Activated CD8-positive, alpha-beta memory T cell treated with anti-CD3 and anti-CD28 coated beads, Interleukin-2, amount 10 ng/mL, durations not matched to agents 7 days and 5 days (primary cell): ENCODE data around the gene AHR. TPM values are rescaled to one million over a fixed set of nuclear protein-coding genes. Genes with fewer than 3 reads are reported as not detected.

ENCODE experiments used
- ATAC-seq: fragments of 150-1000 bp; cut with Tn5 transposase; one replicate; pipeline ENCODE4 v1.10.0; 2021; ENCODE audit warnings: moderate library complexity
- CTCF ChIA-PET: fragments of 350-600 bp; sonication (Branson Sonifier 250); formaldehyde crosslinking; loops from one replicate; lab custom pipeline; 2021; ENCODE audit warnings: antibody characterized with exemption; lab: Charles Lee
- DNase-seq: peaks from one replicate; pipeline ENCODE4 v3.0.0-alpha.2; 2020
- H3K27ac Mint-ChIP-seq: one replicate; pipeline ENCODE4 v1.8.0; 2021; ENCODE audit warnings: mild to moderate bottlenecking, mixed read lengths
- H3K27me3 Mint-ChIP-seq: one replicate; pipeline ENCODE4 v1.8.0; 2021; ENCODE audit warnings: mixed read lengths
- H3K36me3 Mint-ChIP-seq: one replicate; pipeline ENCODE4 v1.8.0; 2021; ENCODE audit warnings: mild to moderate bottlenecking, mixed read lengths
- H3K4me1 Mint-ChIP-seq: one replicate; pipeline ENCODE4 v1.8.0; 2021; ENCODE audit warnings: mixed read lengths
- H3K4me3 Mint-ChIP-seq: one replicate; pipeline ENCODE4 v1.8.0; 2021; ENCODE audit warnings: mild to moderate bottlenecking, moderate library complexity, mixed read lengths
- H3K9me3 Mint-ChIP-seq: one replicate; pipeline ENCODE4 v1.8.0; 2022; ENCODE audit warnings: low read depth, mixed read lengths
- total RNA-seq, 2 experiments: library from RNA; stranded (reverse); gene quantifications; one replicate each; pipeline ENCODE4 v1.2.3, GENCODE V29; 2021

AHR gene
- total RNA-seq, 2 experiments from 2014 or later = 23.8 to 46.3 TPM

DNA sequence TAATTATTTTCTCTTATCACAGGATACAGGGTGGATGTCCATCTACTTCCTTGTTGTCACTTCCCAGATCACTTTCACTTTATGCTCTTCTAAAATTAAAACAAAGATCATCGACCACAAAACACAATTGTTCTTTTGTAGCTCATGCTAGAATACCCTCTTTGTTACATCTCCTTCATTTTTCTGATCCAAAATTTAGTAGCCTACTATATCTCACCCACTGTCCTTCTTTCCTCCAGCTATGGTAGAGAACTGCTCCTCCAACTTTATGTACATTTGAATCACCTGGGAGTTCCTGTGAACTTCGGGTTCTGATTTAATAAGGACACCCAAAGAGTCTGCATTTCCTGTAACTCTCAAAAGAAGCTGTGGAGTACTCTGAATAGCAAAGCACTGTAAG lies 1.2 kb upstream of the AHR start:
- ATAC-seq (no peak), DNase-seq (no peak)
- Mint-ChIP-seq H3K36me3 (peaks cover 12% of the 10 kb centered on the region), H3K27me3 (no peaks in the 10 kb centered on the region), H3K4me1 (peaks cover 21% of the 10 kb centered on the region), H3K27ac (peak overlapping the region; percentile 84), H3K4me3 (peak overlapping the region; percentile 91), H3K9me3 (no peaks in the 10 kb centered on the region)
- CTCF ChIA-PET = interaction anchor here (1.0 to 1.4 kb wide), 3 partner anchors 18 to 37 kb away, joined by 3 read pairs; no protein-coding TSS in a partner anchor

DNA sequence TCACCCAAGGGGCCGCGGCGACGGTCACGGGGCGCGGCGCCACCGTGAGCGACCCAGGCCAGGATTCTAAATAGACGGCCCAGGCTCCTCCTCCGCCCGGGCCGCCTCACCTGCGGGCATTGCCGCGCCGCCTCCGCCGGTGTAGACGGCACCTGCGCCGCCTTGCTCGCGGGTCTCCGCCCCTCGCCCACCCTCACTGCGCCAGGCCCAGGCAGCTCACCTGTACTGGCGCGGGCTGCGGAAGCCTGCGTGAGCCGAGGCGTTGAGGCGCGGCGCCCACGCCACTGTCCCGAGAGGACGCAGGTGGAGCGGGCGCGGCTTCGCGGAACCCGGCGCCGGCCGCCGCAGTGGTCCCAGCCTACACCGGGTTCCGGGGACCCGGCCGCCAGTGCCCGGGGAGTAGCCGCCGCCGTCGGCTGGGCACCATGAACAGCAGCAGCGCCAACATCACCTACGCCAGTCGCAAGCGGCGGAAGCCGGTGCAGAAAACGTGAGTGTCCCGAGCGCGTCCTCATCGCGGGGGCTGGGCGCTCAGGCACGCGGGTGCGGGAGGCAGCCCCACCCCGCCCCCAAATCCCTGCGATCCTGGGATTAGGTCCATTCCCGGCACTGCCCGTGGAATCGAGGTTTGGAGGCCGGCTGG lies 509 bp downstream of the AHR start:
- Mint-ChIP-seq H3K4me3 (peak overlapping the region; percentile 91), H3K27me3 (no peaks in the 10 kb centered on the region), H3K4me1 (peaks cover 30% of the 10 kb centered on the region), H3K27ac (peak overlapping the region; percentile 93), H3K36me3 (peaks cover 12% of the 10 kb centered on the region), H3K9me3 (no peaks in the 10 kb centered on the region)
- DNase-seq (peak; percentile 74), ATAC-seq (peak; percentile 62)
- CTCF ChIA-PET = interaction anchor here (0.9 to 1.4 kb wide), 6 partner anchors 11 to 316 kb away, joined by 3 to 5 read pairs (median 3); no protein-coding TSS in a partner anchor

DNA sequence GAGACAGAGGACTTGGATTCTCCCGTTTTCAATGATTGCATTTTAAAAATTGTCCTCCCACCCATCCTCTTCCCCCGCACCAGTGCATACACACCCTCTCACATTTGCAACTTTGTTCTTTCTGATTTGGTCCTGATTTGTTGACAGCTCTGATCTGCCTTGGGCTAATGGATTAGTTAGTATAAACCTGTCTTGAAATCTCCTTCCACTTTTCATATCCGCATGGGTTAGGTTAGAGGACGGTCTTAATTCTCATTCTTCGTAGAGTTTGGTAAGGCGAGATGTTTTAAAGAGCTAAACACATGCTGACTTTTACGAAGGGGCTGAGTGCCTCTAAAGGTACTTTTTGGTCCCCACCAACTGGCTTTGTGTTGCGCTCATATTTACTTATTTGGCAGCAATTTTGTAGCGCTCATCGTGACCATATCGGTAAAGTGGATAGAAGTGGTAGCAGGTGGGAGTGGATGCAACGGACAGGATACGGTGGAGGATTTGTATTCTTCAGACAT lies 1.1 kb downstream of the AHR start:
- ATAC-seq (peak; percentile 20), DNase-seq (peak; percentile 61)
- Mint-ChIP-seq H3K4me3 (peak overlapping the region; percentile 91), H3K4me1 (peaks cover 35% of the 10 kb centered on the region), H3K27ac (peak overlapping the region; percentile 93), H3K9me3 (no peaks in the 10 kb centered on the region), H3K36me3 (peaks cover 12% of the 10 kb centered on the region), H3K27me3 (no peaks in the 10 kb centered on the region)
- CTCF ChIA-PET = interaction anchor here (0.7 to 1.1 kb wide), 3 partner anchors 159 to 192 kb away, joined by 3 read pairs; no protein-coding TSS in a partner anchor

DNA sequence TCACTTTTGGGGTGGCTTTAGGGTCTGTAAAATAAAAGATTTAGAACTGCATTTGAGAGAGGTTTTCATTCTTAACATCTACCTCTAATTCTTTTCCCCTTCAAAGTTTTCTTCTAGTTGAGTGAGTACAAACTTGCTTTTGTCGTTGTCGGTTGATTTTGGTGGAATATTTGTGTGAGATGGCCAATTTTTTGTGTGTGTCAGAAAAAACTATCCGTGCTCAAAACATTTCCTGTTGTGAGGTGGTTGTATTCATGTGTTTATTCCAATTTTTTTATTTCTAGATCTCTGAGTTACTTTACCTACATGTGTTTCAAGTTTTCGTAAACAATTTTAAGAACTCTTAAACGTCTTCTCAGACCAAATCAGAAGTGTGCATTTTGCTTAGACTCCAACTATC lies 1.6 kb downstream of the AHR start:
- Mint-ChIP-seq H3K27me3 (no peaks in the 10 kb centered on the region), H3K9me3 (no peaks in the 10 kb centered on the region)
- no peak for DNase-seq

DNA sequence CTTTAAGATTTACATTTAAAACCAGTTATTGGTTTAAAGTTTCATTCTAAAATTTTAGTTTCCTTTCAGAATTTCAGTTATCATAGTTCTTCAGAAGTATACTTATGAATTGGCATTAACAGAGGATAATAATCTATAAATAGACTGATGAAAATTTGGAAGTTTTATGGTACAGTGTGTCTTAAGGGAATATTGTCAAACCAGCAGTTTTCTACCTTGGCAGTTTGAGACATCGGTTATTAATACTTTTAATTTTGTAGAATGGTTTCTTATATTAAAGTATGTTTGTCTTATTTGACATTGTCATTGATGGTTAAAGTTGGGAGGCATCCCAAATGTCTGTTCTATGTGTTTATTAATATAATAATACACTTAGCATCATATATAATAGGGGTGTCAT lies 2.0 kb downstream of the AHR start:
- Mint-ChIP-seq H3K27me3 (no peaks in the 10 kb centered on the region), H3K9me3 (no peaks in the 10 kb centered on the region), H3K27ac (peak overlapping the region; percentile 93), H3K36me3 (peaks cover 16% of the 10 kb centered on the region), H3K4me3 (peak overlapping the region; percentile 91), H3K4me1 (peaks cover 44% of the 10 kb centered on the region)
- DNase-seq (no peak), ATAC-seq (no peak)
- CTCF ChIA-PET = interaction anchor here (0.7 to 2.6 kb wide), 3 partner anchors 102 to 317 kb away, joined by 3 to 16 read pairs (median 3); no protein-coding TSS in a partner anchor

More for the DNA sequence above, 1.6 kb downstream of the AHR start:
- Mint-ChIP-seq H3K27ac (peak overlapping the region; percentile 93), H3K4me3 (peak overlapping the region; percentile 91), H3K4me1 (peaks cover 40% of the 10 kb centered on the region), H3K36me3 (peaks cover 14% of the 10 kb centered on the region)
- no peak for ATAC-seq
- CTCF ChIA-PET = interaction anchor here (0.7 to 0.9 kb wide), 2 partner anchors 160 to 161 kb away, joined by 3 read pairs; no protein-coding TSS in a partner anchor

DNA sequence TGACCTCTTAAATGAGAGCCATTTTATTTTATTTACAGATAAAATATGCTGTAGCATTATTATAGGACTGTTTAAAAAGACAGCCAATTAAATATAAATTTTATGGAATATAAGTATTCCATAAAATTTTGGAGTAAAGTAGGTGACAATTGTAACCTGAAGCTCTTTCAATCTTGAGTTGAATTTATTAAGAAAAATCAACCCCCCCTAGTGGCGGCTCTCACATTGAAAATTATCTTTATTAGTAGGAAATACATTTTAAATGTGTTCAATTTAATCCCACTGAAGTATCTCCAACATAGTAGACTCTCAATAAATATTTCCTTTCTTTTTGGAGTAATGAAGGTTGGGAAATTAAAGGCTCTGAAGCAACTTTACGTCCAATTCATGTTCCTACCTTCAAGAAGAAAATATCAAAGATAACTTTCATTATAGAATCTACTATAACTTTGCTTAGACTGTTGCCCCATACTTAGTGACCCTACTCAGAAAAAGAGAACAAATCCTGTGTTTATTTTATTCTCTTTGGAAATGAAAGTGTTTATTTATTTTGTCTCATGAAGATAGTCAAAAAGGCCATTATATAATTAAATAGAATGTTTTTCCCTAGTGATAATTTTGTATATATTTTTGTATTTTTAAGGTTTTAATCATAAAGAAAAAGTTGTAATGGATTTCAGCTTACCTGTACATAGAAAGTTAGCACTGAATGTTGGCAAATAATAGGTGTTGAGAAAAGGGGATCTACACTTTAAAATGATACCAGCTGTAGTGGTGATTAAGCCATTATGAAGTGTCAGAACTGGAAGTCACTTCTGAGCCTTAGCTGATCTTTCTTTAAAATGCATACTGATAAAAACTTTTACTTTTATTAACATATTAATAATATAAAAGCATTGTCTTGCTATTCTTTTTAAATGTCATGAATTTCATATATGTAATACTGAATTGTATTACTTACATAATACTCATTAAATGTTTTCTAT lies 3.3 kb downstream of the AHR start:
- H3K36me3 Mint-ChIP-seq = peaks cover 12% of the 10 kb centered on the region
- H3K4me1 Mint-ChIP-seq = peaks cover 50% of the 10 kb centered on the region
- ATAC-seq (no peak), DNase-seq (peak; percentile 48)
- CTCF ChIA-PET = interaction anchor here (0.6 to 2.6 kb wide), 14 partner anchors 55 to 379 kb away, joined by 3 to 16 read pairs (median 4); no protein-coding TSS in a partner anchor
- H3K4me3 Mint-ChIP-seq = peak overlapping the region; percentile 91
- H3K9me3 Mint-ChIP-seq = no peaks in the 10 kb centered on the region
- H3K27me3 Mint-ChIP-seq = no peaks in the 10 kb centered on the region
- no peak overlapping the region for H3K27ac Mint-ChIP-seq

DNA sequence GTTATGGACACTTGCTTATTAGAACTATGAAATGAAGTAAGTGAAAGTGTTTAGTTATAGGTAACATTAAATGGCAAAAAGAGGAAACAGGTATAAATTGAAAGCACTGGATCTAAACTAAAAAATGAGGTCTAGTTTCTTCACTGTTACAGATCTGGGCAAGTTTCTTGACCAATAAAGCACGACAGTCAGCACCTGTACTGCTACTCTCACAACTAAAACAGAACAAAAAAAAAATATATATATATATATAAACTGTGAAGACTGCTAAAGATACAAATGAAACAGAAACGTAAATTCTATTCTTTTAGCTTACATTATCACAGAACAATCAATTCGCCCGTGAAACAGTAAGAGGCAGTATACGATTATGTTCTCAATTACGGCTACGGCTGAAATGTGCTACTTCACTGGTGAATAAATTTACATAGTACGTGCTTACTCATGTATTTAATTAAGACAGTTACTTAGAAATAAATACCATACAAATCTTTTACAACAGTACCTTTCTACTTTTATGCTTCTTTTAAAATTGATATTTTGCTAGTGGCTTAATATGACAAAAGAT lies 4.2 kb downstream of the AHR start:
- H3K4me3 Mint-ChIP-seq = peak overlapping the region; percentile 61
- no peaks in the 10 kb centered on the region for H3K9me3 Mint-ChIP-seq
- H3K27me3 Mint-ChIP-seq = no peaks in the 10 kb centered on the region
- no peak for DNase-seq
- peaks cover 10% of the 10 kb centered on the region for H3K36me3 Mint-ChIP-seq
- CTCF ChIA-PET = interaction anchor here (0.9 to 2.6 kb wide), 8 partner anchors 101 to 380 kb away, joined by 3 to 16 read pairs (median 4); no protein-coding TSS in a partner anchor
- H3K4me1 Mint-ChIP-seq = peaks cover 42% of the 10 kb centered on the region
- ATAC-seq = no peak
- peak overlapping the region; percentile 75 for H3K27ac Mint-ChIP-seq

DNA sequence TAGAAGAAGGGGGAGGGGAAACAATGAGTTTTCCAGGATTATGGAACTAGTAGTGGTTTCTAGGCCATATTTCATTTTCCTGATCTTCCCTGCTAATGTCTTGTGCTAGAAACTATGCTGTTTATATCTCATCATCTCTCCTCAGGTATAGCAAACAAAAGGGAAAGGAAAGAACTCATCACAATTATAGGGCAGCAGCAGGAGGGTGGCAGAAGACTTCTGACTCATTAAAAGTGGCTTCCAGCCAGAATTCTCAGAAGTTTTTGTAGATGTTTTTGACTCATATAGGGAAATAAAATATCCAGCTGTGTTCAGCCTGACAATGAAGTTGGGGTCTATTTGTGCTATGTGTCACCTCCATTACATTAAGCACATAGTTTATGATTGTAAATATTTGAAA lies 6.5 kb downstream of the AHR start:
- ATAC-seq (peak; percentile 66), DNase-seq (peak; percentile 46)
- no peaks in the 10 kb centered on the region for H3K27me3 Mint-ChIP-seq
- H3K27ac Mint-ChIP-seq = peak overlapping the region; percentile 63
- H3K9me3 Mint-ChIP-seq = no peaks in the 10 kb centered on the region
- peak overlapping the region; percentile 62 for H3K4me3 Mint-ChIP-seq
- peaks cover 34% of the 10 kb centered on the region for H3K4me1 Mint-ChIP-seq
- CTCF ChIA-PET = interaction anchor here (1.2 to 1.6 kb wide), 5 partner anchors 10 to 322 kb away, joined by 3 to 5 read pairs (median 3); no protein-coding TSS in a partner anchor
- peaks cover 5% of the 10 kb centered on the region for H3K36me3 Mint-ChIP-seq

DNA sequence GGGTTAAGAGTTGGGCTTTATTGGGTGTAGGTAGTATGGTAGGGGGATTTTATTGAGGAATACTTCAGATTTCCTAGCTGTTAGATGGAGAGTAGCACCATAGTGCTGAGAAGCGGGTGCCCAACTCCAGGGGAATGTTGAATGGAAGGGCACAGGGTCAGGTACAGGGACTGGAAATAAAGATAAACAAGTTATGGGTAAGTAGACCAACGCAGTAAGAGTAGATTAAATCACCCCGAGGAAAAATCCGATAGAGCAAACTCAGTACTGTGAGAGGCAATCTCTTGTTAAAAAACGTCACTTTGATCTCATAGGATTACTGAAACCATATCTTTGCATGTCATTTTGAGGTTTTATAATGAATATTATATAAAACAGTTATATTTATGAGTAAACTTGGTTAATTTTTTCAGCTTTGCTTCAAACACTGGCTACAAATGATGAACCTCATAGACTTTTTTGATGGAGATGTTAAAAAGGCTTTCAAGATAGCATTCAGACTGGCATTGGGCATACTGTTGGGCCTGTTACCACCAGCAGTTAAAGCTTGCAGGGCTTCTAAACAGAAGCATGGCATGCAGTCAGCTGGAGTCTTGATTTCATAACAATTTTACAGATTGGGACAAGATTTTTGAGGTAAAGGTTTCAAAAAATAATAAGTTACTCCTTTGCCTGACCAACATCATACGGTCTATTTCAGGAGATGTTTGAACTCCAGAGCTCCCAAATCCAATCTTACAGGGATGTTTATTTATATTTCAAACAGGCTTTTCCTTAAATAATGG lies 7.1 kb downstream of the AHR start:
- no peak for DNase-seq
- H3K4me3 Mint-ChIP-seq = no peak overlapping the region
- peaks cover 5% of the 10 kb centered on the region for H3K36me3 Mint-ChIP-seq
- CTCF ChIA-PET = interaction anchor here (1.2 to 1.6 kb wide), 4 partner anchors 11 to 323 kb away, joined by 3 to 5 read pairs (median 3); no protein-coding TSS in a partner anchor
- H3K27me3 Mint-ChIP-seq = no peaks in the 10 kb centered on the region
- H3K4me1 Mint-ChIP-seq = peaks cover 31% of the 10 kb centered on the region
- no peaks in the 10 kb centered on the region for H3K9me3 Mint-ChIP-seq
- H3K27ac Mint-ChIP-seq = peak overlapping the region; percentile 63
- peak; percentile 2 for ATAC-seq

DNA sequence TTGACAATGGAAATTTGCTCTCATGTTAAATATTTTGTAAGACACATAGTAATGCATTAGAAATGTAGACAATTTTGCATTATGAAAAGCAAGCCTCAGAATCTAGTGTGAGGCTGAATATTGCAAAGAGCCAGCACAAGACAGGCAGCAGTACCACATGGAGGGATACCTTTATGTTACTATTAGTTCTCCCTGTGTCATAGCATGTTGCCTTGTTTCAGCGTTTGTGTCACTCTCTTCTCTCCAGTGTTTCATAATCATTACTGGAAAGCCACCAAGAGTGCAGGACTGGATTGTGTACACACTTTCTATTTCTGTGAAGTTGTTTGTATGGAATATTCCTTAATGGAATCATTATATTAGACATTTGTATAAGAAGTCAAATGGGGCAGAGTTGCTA lies 8.5 kb downstream of the AHR start:
- ATAC-seq (no peak), DNase-seq (no peak)
- H3K36me3 Mint-ChIP-seq = peaks cover 7% of the 10 kb centered on the region
- no peaks in the 10 kb centered on the region for H3K9me3 Mint-ChIP-seq
- H3K27ac Mint-ChIP-seq = no peak overlapping the region
- H3K27me3 Mint-ChIP-seq = no peaks in the 10 kb centered on the region
- CTCF ChIA-PET = interaction anchor here (1.1 kb wide), 1 partner anchor 324 kb away, joined by 4 read pairs; no protein-coding TSS in a partner anchor
- peaks cover 29% of the 10 kb centered on the region for H3K4me1 Mint-ChIP-seq
- H3K4me3 Mint-ChIP-seq = no peak overlapping the region

DNA sequence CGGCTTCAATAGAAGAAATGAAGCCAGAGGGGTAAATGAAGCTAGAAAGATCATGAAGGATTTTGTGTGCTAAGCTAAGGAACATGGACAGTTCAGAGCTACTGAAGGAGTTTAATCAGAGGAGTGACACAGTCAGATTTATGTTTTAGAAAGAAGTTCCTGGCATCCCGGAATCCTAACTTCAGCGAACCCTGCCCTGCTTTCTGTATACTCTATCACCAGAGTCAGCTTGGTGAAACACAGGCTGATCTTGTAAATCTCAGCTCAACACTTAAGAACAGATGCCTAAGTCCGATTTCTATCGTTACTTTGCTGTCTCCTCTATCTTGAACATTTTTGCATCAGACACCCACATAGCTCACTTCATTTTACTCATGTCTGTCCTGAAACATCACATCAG lies 9.1 kb downstream of the AHR start:
- ATAC-seq (no peak), DNase-seq (no peak)
- no peaks in the 10 kb centered on the region for H3K27me3 Mint-ChIP-seq
- no peak overlapping the region for H3K27ac Mint-ChIP-seq
- peaks cover 10% of the 10 kb centered on the region for H3K36me3 Mint-ChIP-seq
- H3K9me3 Mint-ChIP-seq = no peaks in the 10 kb centered on the region
- H3K4me1 Mint-ChIP-seq = peaks cover 27% of the 10 kb centered on the region
- H3K4me3 Mint-ChIP-seq = no peak overlapping the region
- CTCF ChIA-PET = interaction anchor here (1.1 kb wide), 1 partner anchor 325 kb away, joined by 4 read pairs; no protein-coding TSS in a partner anchor
